ENCODE data around the gene NAA25.
"Not testable (repeated sequence)": the region's sequence is repeated elsewhere in the genome, so short reads cannot be mapped to it uniquely, and the experiment has no call there.

DNA sequence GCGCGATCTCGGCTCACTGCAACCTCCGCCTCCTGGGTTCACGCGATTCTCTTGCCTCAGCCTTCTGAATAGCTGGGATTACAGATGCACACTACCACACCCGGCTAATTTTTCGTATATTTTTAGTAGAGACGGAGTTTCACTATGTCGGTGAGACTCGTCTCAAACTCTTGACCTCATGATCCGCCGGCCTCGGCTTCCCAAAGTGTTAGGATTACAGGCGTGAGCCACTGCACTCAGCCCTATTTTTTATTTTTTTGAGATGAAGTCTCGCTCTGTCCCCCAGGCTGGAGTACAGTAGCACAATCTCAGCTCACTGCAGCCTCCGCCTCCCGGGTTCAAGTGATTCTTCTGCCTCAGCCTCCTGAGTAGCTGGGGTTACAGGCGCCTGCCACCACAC lies 5.8 kb downstream of the NAA25 start:
- TF ChIP-seq, protein P1, sequence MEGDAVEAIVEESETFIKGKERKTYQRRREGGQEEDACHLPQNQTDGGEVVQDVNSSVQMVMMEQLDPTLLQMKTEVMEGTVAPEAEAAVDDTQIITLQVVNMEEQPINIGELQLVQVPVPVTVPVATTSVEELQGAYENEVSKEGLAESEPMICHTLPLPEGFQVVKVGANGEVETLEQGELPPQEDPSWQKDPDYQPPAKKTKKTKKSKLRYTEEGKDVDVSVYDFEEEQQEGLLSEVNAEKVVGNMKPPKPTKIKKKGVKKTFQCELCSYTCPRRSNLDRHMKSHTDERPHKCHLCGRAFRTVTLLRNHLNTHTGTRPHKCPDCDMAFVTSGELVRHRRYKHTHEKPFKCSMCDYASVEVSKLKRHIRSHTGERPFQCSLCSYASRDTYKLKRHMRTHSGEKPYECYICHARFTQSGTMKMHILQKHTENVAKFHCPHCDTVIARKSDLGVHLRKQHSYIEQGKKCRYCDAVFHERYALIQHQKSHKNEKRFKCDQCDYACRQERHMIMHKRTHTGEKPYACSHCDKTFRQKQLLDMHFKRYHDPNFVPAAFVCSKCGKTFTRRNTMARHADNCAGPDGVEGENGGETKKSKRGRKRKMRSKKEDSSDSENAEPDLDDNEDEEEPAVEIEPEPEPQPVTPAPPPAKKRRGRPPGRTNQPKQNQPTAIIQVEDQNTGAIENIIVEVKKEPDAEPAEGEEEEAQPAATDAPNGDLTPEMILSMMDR (IDR thresholded peaks at IDR 0.05; ENCODE audit: insufficient read depth, low read length, poor library complexity, severe bottlenecking): not testable (repeated sequence)
- not testable (repeated sequence) for TF ChIP-seq EZH2phosphoT487 (conservative IDR thresholded peaks at IDR 0.05; ENCODE audit: low read length)
